ENCODE results near the gene SPATA9. TPM values are rescaled to one million over a fixed set of nuclear protein-coding genes. Genes with fewer than 3 reads are reported as not detected.

SPATA9 gene
- total and polyA plus RNA-seq, 9 of the 15 experiments (the other 6 are each of a cell fraction or from before 2014, with no cell fraction given): 0.16 to 5.5 (median 0.39) TPM; not detected in 3

DNA sequence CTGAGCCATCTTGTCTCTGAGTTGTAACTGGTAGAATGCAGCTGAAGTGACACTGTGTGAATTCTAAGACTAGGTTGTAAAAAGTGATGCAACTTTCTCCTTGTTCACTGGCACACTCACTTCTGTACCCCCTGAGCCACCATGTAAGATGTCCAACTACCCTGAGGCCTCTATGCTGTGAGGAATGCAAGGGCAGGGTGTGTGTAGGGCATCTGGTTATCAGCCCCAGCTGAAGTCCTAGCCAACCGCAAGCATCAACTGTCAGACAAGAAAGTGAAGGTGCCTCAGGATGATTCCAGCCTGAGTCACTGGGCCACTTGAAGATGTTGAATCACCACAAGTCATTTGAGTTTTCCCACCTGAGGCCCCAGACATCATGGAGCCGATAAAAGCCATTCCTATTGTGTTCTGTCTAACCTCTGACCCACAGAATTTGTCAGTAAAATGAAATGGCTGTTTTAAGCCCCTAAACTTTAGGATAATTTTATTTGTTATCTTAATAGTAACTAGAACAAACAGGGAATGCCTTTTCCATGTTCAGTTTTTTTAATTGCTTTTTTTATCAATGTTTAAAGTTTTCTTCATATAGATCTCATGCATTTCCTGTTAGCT is 29.7 kb upstream of the SPATA9 start (continued):
- no peak for TF ChIP-seq ZZZ3 (IDR thresholded peaks at IDR 0.05)
- no peak for TF ChIP-seq PPARD (CRISPR knock-in tag; IDR thresholded peaks at IDR 0.05)
- peak in 1 of 2 experiments; percentile 95; a peak in 2 of 3 replicates for TF ChIP-seq CBX3 (IDR thresholded peaks at IDR 0.05; ENCODE audit: borderline replicate concordance in 1 of 2, low read length in 2 of 2)
- no peak for TF ChIP-seq PHB (CRISPR knock-in tag; IDR thresholded peaks at IDR 0.05)
- TF ChIP-seq, protein P1, sequence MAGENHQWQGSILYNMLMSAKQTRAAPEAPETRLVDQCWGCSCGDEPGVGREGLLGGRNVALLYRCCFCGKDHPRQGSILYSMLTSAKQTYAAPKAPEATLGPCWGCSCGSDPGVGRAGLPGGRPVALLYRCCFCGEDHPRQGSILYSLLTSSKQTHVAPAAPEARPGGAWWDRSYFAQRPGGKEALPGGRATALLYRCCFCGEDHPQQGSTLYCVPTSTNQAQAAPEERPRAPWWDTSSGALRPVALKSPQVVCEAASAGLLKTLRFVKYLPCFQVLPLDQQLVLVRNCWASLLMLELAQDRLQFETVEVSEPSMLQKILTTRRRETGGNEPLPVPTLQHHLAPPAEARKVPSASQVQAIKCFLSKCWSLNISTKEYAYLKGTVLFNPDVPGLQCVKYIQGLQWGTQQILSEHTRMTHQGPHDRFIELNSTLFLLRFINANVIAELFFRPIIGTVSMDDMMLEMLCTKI (IDR thresholded peaks at IDR 0.05; ENCODE audit: partially characterized antibody): no peak
- no peak for TF ChIP-seq ZNF699 (CRISPR knock-in tag; IDR thresholded peaks at IDR 0.05; ENCODE audit: insufficient replicate concordance)
- peak; percentile 81 for TF ChIP-seq DMBX1 (CRISPR knock-in tag; IDR thresholded peaks at IDR 0.05; ENCODE audit: borderline replicate concordance)
- TF ChIP-seq, protein P2, sequence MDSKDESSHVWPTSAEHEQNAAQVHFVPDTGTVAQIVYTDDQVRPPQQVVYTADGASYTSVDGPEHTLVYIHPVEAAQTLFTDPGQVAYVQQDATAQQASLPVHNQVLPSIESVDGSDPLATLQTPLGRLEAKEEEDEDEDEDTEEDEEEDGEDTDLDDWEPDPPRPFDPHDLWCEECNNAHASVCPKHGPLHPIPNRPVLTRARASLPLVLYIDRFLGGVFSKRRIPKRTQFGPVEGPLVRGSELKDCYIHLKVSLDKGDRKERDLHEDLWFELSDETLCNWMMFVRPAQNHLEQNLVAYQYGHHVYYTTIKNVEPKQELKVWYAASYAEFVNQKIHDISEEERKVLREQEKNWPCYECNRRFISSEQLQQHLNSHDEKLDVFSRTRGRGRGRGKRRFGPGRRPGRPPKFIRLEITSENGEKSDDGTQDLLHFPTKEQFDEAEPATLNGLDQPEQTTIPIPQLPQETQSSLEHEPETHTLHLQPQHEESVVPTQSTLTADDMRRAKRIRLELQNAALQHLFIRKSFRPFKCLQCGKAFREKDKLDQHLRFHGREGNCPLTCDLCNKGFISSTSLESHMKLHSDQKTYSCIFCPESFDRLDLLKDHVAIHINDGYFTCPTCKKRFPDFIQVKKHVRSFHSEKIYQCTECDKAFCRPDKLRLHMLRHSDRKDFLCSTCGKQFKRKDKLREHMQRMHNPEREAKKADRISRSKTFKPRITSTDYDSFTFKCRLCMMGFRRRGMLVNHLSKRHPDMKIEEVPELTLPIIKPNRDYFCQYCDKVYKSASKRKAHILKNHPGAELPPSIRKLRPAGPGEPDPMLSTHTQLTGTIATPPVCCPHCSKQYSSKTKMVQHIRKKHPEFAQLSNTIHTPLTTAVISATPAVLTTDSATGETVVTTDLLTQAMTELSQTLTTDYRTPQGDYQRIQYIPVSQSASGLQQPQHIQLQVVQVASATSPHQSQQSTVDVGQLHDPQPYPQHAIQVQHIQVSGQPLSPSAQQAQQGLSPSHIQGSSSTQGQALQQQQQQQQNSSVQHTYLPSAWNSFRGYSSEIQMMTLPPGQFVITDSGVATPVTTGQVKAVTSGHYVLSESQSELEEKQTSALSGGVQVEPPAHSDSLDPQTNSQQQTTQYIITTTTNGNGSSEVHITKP (IDR thresholded peaks at IDR 0.05; ENCODE audit: partially characterized antibody): peak; percentile 36
- 0 out of 2 replicates have a peak, but pooled peaks have one; percentile 23 for TF ChIP-seq CHCHD3 (CRISPR knock-in tag; IDR thresholded peaks at IDR 0.05)
- TF ChIP-seq FOXJ3 (CRISPR knock-in tag; IDR thresholded peaks at IDR 0.05): no peak
- TF ChIP-seq KLF6 (CRISPR knock-in tag; IDR thresholded peaks at IDR 0.05; ENCODE audit: borderline replicate concordance): no peak
- TF ChIP-seq SLC30A9 (CRISPR knock-in tag; IDR thresholded peaks at IDR 0.05): no peak
- TF ChIP-seq GATA2 (CRISPR knock-in tag; IDR thresholded peaks at IDR 0.05): peak; percentile 96
- TF ChIP-seq YY1 (IDR thresholded peaks at IDR 0.05; ENCODE audit: borderline replicate concordance in 1 of 3, control insufficient read depth in 1 of 3, extremely low read depth in 1 of 3, insufficient read depth in 3 of 3, insufficient read length in 1 of 3, insufficient replicate concordance in 2 of 3, low read depth in 1 of 3, low read length in 2 of 3): peak in 2 of 3 experiments; percentile 41 to 81
- TF ChIP-seq COPS2 (conservative IDR thresholded peaks at IDR 0.05): no peak
- TF ChIP-seq SIRT6 (IDR thresholded peaks at IDR 0.05; ENCODE audit: low read depth, low read length): no peak
- peak; percentile 98 for TF ChIP-seq SMARCE1 (IDR thresholded peaks at IDR 0.05)
- TF ChIP-seq TAF15 (IDR thresholded peaks at IDR 0.05; ENCODE audit: low read depth, low read length): no peak
- TF ChIP-seq MAFK (IDR thresholded peaks at IDR 0.05; ENCODE audit: low read length): peak; percentile 61; the same call in 1 of the 2 replicates
- no peak for TF ChIP-seq ZNF121 (CRISPR knock-in tag; conservative IDR thresholded peaks at IDR 0.05)
- TF ChIP-seq, protein P3, sequence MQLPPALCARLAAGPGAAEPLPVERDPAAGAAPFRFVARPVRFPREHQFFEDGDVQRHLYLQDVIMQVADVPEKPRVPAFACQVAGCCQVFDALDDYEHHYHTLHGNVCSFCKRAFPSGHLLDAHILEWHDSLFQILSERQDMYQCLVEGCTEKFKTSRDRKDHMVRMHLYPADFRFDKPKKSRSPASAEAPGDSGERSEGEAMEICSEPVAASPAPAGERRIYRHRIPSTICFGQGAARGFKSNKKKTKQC (CRISPR knock-in tag; IDR thresholded peaks at IDR 0.05): 0 out of 2 replicates have a peak, but pooled peaks have one; percentile 36
- no peak for TF ChIP-seq SPI1 (IDR thresholded peaks at IDR 0.05; ENCODE audit: borderline replicate concordance, low read depth, low read length)
- TF ChIP-seq ZNF584 (CRISPR knock-in tag; IDR thresholded peaks at IDR 0.05; ENCODE audit: low read depth): no peak; the same call in 1 of the 2 replicates
